ENCODE measurements around the gene SLC16A4.
A peak's percentile ranks its signal among the peaks of the same experiment; 100 is the strongest.
"Not testable (repeated sequence)": the region's sequence is repeated elsewhere in the genome, so short reads cannot be mapped to it uniquely, and the experiment has no call there.

The SLC16A4 gene

DNA sequence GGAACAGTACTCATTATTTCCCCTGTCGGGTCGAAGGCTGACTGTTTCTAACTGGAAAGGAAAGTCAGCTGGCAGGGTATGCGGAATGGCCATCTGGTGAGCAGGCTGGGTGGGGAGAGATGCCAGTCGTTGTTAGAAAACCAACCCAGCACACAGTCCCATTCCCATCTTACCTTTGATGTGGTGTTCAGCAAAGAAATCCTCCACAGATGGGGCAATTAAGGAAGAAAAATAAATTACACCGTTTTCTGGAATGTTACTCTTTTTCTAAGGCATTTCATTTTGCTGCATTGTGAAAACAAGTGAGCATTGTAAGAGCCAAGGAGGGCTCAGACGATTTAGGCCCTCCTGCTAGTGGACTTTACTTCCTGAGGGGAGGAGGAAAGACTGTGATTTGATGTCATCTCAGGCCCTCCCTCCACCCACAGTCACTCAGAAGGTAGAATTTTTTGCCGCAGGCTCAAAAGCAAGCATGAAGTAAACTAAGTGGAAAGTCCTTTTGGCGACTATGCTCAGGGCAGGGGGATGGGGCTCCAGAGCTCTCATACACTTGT is at the start of gene SLC16A4:
TSS of gene SLC16A4 (minus strand) at position 335 of the 554 bp plus-strand sequence. CDS start 1,703 bp downstream, outside the sequence.
- no peak for DNase-seq

DNA sequence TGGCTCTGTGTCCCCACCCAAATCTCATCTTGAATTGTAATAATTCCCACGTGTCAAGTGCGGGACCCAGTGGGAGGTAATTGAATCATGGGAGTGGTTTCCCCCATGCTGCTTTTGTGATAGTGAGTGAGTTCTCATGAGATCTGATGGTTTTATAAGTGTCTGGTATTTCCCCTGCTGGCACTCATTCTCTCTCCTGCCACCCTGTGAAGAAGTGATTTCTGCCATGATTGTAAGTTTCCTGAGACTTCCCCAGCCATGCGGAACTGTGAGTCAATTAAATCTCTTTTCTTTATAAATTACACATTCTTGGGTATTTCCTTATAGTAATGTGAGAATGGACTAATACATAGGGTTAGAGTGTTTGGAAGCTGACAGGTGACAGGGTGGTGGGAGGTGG is 49.0 kb upstream of the SLC16A4 start:
- DNase-seq, result not testable (repeated sequence)

DNA sequence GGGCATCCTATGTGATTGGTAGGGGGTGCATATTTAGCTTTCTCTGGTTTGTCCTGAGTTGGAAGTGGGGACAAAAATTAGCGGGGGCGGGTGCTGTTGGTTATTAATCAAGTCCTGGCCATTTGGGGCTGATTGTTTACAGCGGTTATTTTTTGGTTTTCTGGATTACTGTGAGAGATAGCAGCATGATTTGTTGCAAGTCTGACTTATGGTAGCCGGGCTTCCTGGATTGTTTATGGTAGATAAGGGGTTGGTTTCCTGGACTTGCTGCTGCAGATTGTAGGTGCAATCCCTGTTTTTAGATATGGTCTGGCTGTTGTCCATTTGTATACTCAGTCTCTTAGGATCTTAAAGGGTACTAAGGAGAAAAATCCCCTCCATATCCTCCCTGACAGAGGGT is 48.1 kb upstream of the SLC16A4 start:
- DNase-seq, result no peak

DNA sequence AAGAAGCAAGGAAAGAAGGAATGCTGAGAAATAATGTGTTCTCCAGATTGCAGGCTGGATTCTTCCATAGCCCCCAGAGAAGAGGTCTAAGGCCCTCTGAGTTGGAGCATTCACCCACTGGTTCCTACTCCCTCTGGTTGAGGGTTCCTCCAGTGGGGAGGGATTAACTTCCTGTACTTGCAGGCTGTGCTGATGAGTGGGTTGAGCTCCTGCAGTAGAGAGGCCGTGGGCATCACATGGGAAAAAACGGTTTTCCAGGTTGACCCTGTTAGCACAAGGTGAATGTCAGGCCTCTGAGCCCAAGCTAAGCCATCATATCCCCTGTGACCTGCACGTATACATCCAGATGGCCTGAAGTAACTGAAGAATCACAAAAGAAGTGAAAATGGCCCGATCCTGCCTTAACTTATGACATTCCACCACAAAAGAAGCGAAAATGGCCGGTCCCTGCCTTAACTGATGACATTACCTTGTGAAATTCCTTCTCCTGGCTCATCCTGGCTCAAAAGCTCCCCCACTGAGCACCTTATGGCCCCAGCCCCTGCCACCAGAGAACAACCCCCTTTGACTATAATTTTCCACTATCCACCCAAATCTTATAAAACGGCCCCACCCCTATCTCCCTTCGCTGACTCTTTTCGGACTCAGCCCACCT is 46.9 kb upstream of the SLC16A4 start:
- not testable (repeated sequence) for DNase-seq

DNA sequence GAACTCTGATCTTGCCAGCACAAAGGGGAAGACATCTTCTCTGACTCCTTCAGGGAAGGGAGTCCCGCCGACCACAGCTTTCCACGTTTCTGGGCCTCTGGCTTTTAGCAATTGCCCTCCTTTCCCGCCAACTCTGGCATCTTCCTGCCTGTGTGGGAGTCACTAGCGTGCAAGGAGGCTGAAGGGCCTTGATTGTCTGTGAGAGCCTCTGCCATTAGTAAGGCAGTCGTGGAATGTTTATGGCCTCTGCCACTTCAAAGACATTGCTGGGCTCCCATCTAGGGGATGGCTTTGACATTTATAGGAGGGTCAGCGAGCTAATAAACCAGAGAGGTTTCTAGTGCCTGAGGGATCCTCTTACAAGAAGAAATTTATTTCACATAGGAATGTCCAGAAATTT is 45.8 kb upstream of the SLC16A4 start:
- DNase-seq, result no peak

DNA sequence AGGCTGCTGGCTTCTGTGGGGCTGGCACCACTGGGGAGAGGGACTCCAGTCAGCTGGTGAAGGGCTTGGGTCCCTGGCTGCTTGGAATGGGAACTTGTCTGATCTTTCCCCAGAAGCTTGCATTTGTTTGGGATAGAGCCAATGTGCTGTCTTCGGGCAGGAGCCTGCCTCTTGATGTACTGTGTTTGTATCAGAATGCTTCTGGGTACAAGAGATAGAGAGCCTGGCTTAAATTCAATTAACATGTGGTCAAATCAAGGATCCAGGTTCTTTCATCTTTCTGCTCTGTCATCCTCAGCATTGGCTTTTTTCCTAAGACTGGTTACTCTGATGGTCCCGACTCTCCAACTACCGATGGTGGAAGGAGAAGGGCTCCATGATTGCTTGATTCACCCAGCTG is 44.1 kb upstream of the SLC16A4 start:
- no peak for DNase-seq

DNA sequence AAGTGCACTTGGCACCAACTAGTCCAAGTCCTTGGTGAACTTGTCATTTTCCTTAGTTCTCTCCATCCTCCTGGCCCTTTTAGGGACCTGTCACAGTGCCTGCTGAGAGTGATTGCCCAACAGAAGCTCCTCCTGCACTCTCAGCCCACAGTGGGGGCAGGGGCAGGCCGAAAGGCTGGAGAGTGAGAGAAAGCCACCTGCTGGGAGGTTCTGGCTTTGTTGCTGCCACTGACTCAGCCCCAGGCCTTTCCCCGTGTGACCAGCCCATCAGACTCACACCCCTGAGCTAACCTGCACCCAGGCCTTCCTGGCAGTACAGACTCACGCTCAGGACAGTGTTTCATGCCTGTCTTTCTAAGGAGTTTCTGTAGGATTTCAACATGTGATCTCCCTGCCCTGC is 43.0 kb upstream of the SLC16A4 start:
- no peak for DNase-seq

DNA sequence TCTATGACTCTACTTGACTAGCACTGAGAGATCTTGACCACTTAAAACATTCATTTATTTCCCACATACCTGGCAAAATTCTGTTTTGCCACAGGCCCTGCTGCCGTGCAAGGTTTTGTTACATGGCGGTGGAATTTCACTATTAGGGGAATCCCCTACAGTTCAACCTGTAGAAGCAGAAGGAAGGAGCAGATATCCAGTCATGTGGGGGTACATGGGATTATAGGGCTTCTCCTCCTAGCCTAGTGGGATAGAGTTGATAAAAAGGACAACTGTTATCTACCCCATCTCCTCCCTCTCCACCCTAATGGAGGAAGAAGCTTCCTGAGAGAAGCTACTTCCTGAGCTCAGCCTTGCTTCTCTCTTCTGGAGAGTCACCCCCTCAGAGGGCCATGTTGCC is 42.4 kb upstream of the SLC16A4 start:
- no peak for DNase-seq

DNA sequence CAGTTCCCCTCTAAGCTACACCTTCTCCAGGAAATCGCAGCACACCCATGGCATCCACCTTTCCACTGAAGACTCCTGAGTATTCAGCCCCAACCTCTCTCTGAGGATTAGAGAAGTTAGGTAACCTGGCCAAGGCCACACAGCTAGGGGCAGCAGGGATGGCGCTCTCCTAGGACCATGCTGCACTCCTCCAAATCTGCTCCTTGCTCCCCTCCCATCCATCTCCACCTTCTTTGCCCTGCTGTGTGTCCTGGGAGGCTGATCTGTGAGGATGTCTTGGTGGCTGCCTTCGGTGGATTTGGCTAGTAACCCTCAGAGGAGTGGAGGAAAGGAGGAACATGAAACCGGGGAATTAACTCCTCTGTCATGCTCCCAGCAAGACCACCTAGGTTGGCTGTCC is 40.1 kb upstream of the SLC16A4 start:
- no peak for DNase-seq

DNA sequence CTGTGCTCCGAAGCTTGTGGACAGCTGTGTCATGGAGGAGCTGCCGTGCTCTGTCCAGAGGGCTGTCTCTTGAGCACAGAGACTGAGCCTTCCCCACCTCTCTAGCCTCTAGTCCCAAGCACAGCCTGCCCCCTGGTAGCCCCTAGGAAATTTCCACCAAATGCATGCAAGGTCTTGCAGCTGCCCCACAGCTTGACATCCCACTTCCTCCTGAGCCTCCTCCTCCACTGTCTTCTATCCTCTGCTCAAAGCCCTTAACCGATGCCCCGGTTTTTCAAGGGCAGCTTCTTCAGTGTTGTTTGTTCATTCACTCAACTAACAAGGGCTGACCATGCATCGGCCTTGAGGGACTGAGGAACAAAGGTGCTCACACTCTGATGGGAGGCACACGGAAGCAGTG is 39.5 kb upstream of the SLC16A4 start:
- no peak for DNase-seq

DNA sequence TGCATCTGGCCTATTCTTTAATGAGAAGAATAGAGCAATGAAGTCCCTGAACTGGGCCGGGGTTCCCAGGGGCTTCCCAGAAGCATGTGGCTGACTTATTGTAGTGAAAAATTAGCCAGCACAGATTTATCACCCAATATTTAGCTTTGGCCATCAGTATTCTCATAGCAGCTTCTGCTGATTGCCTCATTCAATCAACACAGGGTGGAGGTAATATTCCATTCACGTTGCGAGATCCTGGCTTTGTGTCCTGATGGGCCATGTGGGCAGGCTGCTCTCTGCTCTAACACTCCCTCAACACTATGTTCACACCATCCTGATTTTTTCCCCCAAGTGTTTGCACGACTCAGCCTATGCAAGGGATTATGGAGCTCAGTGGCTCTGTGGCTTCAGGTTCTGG is 38.1 kb upstream of the SLC16A4 start:
- no peak for DNase-seq

DNA sequence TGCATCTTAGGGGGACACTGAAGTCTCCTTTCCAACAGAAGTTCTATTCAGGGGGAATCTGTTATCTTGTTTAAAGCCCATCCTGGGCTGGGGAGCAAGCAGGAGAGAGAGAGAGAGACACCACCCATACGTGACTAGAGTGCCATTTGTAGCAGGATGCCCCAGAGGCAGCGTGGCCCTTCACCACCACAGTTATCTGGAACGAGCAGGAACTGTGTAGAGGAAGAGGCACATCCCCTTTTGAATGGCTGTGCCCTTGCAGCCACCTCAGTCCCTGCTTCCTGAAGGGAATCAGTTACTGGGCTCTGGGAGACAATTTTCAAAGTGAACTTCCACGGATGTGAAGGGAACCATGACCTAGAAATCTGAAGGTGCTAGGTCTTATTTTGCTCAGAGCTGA is 36.0 kb upstream of the SLC16A4 start:
- no peak for DNase-seq

DNA sequence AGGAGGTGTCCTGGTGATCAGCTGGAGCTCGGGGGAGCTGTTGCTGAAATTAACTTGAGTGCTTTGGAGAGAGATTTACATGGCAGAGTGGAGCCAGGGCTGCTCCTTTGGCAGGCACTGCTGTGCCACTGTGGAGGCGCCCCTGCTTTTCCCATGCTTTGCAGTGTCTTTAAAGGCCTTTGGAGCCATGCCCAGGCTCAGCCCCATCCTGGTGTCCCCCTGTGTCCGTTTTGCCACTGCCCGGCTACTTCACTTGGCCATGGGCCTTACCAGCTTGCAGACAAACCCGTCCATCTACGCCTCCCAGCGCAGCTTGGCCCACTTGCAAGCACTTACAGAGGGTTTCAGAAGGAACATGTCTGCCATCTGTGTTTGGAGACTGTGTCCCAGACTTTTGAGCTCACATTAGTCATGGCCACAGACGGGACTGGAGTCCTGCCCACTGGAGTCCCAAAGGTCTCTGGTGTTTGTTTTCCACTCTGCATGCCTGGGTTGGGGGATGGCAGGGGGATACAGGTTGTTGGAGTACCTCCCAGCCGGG is 34.9 kb upstream of the SLC16A4 start:
- DNase-seq, result no peak

DNA sequence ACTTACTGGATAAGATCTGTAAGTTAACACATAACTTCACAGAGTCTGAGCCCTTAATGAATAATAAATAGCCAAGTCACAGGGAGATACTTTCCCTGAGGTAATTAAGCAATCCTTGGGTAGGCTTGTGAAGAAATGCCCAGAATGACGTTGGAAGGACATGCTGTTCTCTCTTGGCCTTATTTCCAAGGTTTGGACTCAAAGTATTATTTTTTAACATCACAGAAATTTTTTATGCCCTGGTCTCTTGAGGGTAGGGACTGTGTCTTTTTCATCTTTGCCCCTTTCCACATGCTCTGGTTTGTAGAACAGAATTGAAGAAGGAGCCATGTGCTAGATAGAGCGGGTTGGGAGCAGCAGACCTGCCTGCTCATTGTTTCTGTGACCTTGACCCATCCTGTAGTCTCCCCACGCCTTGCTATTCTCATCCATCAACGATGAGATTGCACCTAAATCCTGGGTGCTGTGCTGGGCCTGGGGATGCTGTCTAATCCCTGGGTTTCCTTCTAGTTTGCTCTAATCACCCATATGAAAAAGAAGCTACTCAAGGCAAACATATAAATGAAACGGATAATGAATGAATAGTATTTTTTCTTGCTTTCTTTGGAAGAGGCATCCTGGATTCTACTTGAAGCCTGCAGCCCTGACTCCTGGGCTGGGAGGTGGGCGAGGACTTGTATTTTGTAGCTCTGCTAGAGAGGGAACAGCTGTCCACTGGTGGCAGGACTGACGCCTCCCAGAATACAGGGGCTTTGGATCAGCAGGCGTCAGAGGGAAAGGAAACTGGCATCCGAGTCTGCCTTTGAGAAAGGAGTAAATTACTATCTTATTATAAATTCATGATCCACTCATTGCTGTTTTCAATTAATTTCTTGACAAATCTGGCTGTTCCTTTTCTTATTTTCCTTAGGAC is 34.1 kb upstream of the SLC16A4 start:
- no peak for DNase-seq

DNA sequence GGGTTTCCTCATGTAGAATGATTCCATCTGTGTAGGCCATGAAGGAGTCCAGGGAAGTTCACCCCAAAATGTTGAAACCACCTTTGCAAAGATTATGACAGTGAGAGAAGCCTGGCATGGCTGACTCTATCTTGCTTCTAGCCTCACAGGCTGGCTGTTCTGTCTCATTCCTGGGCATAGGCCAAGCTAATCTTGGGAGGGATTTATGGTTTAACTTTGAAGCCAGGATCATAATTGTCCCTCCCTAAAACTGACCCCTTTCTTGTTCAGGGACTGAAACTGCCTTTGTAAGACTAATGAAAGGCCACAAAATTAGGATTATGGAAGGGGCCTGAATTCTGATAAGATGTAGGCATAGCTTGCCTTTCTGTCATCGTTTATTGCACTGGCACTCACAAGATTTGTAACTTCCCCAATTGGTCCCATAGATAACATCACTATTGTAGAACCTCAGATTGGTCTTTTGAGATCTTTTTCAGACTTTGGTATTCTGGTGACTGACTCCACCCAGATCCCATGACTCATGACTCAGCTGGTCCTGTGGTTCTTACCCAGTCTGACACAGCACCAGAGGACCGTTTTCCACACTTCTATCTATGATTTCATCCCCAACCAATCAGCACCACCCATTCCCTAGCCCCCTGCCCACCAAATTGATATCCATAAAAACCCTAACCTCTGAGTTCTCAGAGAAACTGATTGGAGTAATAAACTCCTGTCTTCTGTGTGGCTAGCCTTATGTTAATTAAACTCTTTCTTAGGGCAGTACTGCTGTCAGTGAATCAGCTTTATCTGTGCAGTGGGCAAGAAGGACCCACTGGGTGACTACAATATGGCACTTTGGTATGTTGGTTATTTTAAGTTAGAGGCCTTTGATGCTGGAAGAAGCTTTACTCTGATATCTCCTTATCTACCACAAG is 30.3 kb upstream of the SLC16A4 start:
- DNase-seq, result peak in 1 of 2 donors; percentile 5

DNA sequence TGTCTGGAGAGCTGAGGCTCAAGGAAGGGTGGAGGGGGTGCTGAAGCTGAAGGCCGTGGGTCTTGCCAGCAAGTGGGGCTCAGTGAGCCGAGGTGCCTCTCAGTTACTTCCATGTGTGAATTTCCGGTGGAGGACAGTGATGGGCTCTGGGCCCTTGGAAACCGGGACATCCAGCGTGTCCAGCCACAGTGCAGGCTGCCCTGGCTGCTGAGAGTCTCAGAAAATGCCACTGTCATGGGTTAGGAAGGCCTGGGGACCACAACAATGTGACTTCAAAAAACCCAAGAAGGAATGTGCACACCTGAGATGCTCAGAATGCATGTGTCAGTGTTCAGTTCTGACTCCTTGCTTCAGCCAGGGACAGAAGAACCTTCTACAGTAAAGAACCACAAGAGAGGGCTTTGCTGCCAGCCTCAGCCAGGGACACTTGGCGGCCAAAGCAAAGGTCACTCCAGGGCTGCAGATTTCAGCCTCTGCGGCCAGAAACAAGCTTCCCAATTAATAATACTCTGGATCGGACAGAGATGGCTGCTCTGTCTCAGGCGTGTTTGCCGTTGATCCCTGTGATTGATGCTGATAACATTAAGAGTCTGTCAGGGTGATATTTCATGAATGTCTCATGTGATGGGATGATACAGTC is 29.3 kb upstream of the SLC16A4 start:
- no peak for DNase-seq

DNA sequence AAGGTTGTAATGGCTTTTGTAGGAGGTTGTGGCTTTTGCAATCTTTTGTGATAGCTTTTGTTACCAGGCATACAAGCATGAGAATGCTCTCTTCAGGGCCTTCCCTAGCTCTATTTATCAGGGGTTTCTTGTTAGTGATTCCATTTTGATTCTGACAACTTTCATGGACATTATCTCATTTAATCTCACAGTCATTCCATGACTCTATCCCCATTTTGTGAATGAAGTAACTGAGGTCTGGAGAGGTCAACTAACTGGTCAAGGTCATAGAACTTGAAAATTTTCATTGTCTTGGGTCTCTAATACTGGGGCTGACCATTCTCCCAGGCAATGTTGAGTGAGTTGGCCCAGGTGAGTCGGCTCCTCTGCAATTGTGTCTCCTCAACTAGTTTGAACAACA is 27.9 kb upstream of the SLC16A4 start:
- DNase-seq, result no peak

DNA sequence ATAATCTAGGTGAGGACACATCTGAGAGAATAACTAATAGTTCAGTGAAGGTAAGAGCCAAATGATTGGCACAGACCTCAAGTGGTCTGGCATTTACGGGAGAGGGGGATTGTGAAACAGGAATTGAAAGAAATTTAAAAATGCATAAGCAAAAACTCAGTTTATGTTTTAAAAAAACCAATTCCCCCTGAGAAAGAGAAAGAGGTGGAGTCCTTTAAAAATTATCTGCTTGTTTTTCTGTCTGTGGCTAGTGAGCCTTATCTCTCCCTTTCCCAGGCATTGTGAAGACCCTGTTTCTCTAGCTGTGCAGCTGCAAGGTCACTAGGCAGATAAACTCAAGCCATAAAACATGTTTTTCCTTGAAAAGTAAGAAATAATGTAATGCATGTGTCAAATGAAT is 22.2 kb upstream of the SLC16A4 start:
- DNase-seq, result not testable (repeated sequence)

DNA sequence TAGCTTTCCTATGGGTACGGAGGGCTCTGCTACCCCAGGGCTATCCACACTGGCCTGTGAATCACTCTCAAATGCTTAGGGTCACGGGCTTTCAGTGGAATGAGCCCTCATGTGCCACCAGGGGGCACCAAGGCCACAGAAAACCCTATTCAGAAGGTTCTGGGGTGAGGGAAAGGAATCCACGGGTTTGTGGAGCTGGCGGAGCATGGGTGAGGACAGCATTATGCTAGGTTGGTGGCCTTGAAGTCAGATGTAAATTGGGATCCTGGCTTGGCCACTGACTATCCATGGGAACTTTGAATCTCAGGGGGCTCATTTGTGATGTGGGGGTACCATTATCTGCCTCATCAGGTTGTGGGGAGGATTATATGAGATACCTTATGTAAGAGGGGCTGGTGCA is 21.8 kb upstream of the SLC16A4 start:
- peak; percentile 55 to 59 for DNase-seq

DNA sequence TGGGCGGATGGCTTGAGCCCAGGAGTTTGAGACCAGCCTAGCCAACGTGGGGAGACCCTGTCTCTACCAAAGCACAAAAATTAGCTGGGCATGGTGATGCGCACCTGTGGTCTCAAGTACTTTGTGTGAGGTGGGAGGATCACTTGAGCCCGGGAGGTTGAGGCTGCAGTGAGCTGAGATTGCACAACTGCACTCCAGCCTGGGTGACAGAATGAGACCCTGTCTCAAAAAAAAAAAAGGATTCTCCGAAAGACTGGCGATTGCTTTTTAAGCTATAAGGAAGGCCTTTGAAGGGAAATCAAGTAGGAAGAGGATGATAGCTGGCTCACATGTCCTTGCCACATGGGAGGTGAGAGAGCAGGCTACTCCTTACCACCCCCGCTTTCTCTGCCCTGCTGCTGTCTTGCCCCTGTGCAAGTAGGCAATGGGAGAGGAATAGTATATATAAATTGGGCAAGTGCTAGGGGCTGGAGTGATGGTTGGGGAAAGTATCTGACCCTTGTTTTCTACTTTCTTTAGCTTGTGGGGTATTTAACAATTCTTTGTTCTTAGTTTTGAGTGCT is 20.4 kb upstream of the SLC16A4 start:
- DNase-seq, result no peak

DNA sequence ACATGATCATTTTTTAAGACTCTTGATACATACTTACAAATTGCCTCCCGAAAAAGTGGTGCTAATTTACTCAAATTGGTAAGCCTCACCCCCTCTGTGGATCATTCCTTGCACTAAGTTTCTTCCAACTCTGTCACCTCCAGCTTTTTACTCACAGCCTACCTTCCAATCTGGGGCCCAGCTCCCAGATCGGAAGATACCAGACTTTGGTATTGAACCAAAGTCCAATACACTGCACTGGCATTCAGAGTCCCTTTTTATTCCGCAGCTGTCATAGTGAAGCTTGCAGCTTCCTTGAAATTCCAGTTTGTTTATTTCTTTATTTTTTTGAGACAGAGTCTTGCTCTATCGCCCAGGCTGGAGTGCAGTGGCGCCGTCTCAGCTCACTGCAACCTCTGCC is 18.5 kb upstream of the SLC16A4 start:
- DNase-seq, result no peak

DNA sequence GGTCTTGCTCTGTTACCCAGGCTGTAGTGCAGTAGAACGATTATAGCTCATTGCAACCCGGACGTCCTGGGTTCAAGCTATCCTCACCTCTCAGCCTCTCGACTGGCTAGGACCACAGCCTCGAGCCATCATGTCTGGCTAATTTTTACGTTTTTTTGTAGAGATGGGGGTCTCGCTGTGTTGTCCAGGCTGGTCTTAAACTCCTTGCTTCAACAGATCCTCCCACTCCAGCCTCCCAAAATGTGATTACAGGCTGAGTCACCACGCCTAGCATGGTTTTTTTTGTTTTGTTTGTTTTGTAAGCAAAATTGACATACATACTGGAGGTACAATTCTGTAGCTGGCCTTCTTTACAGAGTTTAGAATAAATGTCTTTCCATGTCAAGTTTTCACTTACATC is 17.7 kb upstream of the SLC16A4 start:
- no peak for DNase-seq

Measured in activated CD4-positive, alpha-beta T cell treated with anti-CD3 and anti-CD28 coated beads for 4 hours (primary cell).